Measurements from ENCODE around the gene PLIN3. TPM values are rescaled to one million over a fixed set of nuclear protein-coding genes. Genes with fewer than 3 reads are reported as not detected.
A peak's percentile ranks its signal among the peaks of the same experiment; 100 is the strongest.

PLIN3 gene
- total and polyA plus RNA-seq, 9 of the 15 experiments (the other 6 are each of a cell fraction or from before 2014, with no cell fraction given): 7.5 to 75.6 (median 43.1) TPM

DNA sequence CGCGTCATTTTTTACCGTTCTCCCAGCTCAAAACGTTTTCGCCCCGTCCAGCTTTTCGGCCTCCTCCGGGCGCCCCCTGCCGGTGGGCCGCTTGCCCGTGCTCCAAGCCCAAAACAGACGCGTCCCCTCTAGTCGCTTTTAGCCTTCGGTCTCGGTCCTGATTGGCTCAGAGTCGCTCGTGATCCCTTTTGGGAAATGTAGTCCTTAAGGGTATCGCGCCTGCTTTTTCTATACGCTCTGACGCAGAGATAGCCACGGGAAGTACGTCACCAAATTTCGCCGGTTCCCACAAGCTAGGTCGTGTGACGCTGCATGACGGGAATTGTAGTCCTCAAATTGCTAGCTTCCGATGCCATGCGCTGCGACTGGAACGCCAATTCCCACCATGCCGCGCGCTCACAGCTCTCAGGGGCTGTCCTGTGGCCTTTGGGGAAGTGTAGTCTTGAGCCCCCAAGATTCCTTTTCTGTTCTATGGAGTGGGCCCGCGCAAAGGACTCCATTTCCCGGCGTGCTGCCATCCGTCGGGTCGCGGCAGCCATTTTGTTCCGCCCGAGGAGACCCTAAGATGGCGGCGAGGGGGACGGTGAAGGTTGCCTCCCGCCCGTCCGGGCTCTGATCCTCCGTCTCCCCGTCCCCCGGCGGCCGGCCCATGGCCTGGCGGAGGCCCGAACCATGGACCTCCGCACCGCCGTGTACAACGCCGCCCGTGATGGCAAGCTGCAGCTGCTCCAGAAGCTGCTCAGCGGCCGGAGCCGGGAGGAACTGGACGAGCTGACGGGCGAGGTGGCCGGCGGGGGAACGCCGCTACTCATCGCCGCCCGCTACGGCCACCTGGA is 76.1 kb downstream of the PLIN3 start, which contains the start of gene FEM1A (continued):
- TF ChIP-seq ZNF561 (CRISPR knock-in tag; conservative IDR thresholded peaks at IDR 0.05) (no peak), HNRNPH1 (optimal IDR thresholded peaks at IDR 0.05; ENCODE audit: low read depth, low read length) (no peak), ZNF212 (CRISPR knock-in tag; IDR thresholded peaks at IDR 0.05) (no peak), ZNF354B (CRISPR knock-in tag; IDR thresholded peaks at IDR 0.05) (peak; percentile 69), SMARCB1 (IDR thresholded peaks at IDR 0.05; ENCODE audit: insufficient read length, low read depth) (no peak), BMI1 (IDR thresholded peaks at IDR 0.05; ENCODE audit: low read length) (no peak), ZBTB5 (IDR thresholded peaks at IDR 0.05) (no peak), SNIP1 (IDR thresholded peaks at IDR 0.05; ENCODE audit: low read depth) (no peak), ZNF76 (CRISPR knock-in tag; IDR thresholded peaks at IDR 0.05; ENCODE audit: borderline replicate concordance) (peak; percentile 92; the same call in 1 of the 2 replicates), SUPT5H (IDR thresholded peaks at IDR 0.05) (peak; percentile 86), ELF2 (CRISPR knock-in tag; IDR thresholded peaks at IDR 0.05) (no peak), ZNF134 (CRISPR knock-in tag; conservative IDR thresholded peaks at IDR 0.05) (peak; percentile 83), ZNF589 (CRISPR knock-in tag; IDR thresholded peaks at IDR 0.05; ENCODE audit: low read depth) (peak; percentile 98), ARHGAP35 (IDR thresholded peaks at IDR 0.05; ENCODE audit: partially characterized antibody) (no peak), ZNF77 (CRISPR knock-in tag; IDR thresholded peaks at IDR 0.05) (no peak), POU5F1 (IDR thresholded peaks at IDR 0.05; ENCODE audit: borderline replicate concordance, low read depth, low read length, partially characterized antibody) (peak; percentile 80), TAF1 (IDR thresholded peaks at IDR 0.05; ENCODE audit: control insufficient read depth, extremely low read depth, insufficient read depth, low read length, severe bottlenecking) (peak; percentile 85)
- TF ChIP-seq, protein P1, sequence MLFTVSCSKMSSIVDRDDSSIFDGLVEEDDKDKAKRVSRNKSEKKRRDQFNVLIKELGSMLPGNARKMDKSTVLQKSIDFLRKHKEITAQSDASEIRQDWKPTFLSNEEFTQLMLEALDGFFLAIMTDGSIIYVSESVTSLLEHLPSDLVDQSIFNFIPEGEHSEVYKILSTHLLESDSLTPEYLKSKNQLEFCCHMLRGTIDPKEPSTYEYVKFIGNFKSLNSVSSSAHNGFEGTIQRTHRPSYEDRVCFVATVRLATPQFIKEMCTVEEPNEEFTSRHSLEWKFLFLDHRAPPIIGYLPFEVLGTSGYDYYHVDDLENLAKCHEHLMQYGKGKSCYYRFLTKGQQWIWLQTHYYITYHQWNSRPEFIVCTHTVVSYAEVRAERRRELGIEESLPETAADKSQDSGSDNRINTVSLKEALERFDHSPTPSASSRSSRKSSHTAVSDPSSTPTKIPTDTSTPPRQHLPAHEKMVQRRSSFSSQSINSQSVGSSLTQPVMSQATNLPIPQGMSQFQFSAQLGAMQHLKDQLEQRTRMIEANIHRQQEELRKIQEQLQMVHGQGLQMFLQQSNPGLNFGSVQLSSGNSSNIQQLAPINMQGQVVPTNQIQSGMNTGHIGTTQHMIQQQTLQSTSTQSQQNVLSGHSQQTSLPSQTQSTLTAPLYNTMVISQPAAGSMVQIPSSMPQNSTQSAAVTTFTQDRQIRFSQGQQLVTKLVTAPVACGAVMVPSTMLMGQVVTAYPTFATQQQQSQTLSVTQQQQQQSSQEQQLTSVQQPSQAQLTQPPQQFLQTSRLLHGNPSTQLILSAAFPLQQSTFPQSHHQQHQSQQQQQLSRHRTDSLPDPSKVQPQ (CRISPR knock-in tag; IDR thresholded peaks at IDR 0.05; ENCODE audit: borderline replicate concordance): peak; percentile 7; the same call in 1 of the 2 replicates

Data from K562 (cell line).